GM12878 (cell line): Measurements from ENCODE around the gene ZNF672. TPM values are rescaled to one million over a fixed set of nuclear protein-coding genes. Genes with fewer than 3 reads are reported as not detected.

ENCODE experiments used
- BCL3 ChIP-seq: IDR thresholded peaks from 2 replicates; pipeline ENCODE4 v1.6.1; 2011; ENCODE audit warnings: borderline replicate concordance, low read depth, mild to moderate bottlenecking, moderate library complexity, low read length; ENCODE audit not compliant: insufficient read depth, poor library complexity, severe bottlenecking
- BMI1 ChIP-seq: fragments of 450-650 bp; IDR thresholded peaks from 2 replicates; pipeline ENCODE4 v1.6.1; 2016; ENCODE audit warnings: mild to moderate bottlenecking, moderate library complexity, borderline replicate concordance
- CBFB ChIP-seq: IDR thresholded peaks from 2 replicates; pipeline ENCODE4 v1.6.1; 2016; ENCODE audit warnings: antibody characterized with exemption, low read depth
- CBX3 ChIP-seq: fragments of 200-600 bp; sonication (generic); IDR thresholded peaks from 2 replicates; pipeline ENCODE4 v1.6.1; 2016; ENCODE audit warnings: low read depth, borderline replicate concordance
- E2F8 ChIP-seq: fragments of 450-650 bp; IDR thresholded peaks from 2 replicates; pipeline ENCODE4 v1.6.1; 2018; ENCODE audit warnings: mild to moderate bottlenecking, low read depth, moderate library complexity; ENCODE audit not compliant: partially characterized antibody
- FOS ChIP-seq: IDR thresholded peaks from 3 replicates; pipeline ENCODE4 v1.6.1; 2011; ENCODE audit warnings: borderline replicate concordance; ENCODE audit not compliant: insufficient read length; ENCODE audit errors: extremely low read depth
- GABPA ChIP-seq: IDR thresholded peaks from 2 replicates; pipeline ENCODE4 v1.6.1; 2014; ENCODE audit warnings: antibody characterized with exemption, low read depth, mild to moderate bottlenecking, inconsistent platforms
- HDAC2 ChIP-seq: fragments of 200-600 bp; sonication (generic); IDR thresholded peaks from 2 replicates; pipeline ENCODE4 v1.6.1; 2017
- IKZF1 ChIP-seq: fragments of 450-650 bp; conservative IDR thresholded peaks from 2 replicates; pipeline ENCODE4 v1.6.1; 2017; ENCODE audit warnings: antibody characterized with exemption, mild to moderate bottlenecking
- MEF2B ChIP-seq: fragments of 450-650 bp; IDR thresholded peaks from 2 replicates; pipeline ENCODE4 v1.6.1; 2018; ENCODE audit warnings: mild to moderate bottlenecking, moderate library complexity; ENCODE audit not compliant: partially characterized antibody, poor library complexity, severe bottlenecking
- MYC ChIP-seq: IDR thresholded peaks from 2 replicates; pipeline ENCODE4 v1.6.1; 2011; ENCODE audit warnings: mild to moderate bottlenecking, low read length, moderate library complexity, inconsistent platforms; ENCODE audit not compliant: insufficient read depth, insufficient replicate concordance, insufficient read length, severe bottlenecking
- PML ChIP-seq: IDR thresholded peaks from 2 replicates; pipeline ENCODE4 v1.6.1; 2012; ENCODE audit warnings: low read length, inconsistent platforms
- SMAD5 ChIP-seq: IDR thresholded peaks from 2 replicates; pipeline ENCODE4 v1.6.1; 2016; ENCODE audit warnings: antibody characterized with exemption, low read depth
- SREBF2 ChIP-seq: IDR thresholded peaks from 2 replicates; pipeline ENCODE4 v1.6.1; 2012; ENCODE audit warnings: mild to moderate bottlenecking, low read length
- SRF ChIP-seq, 2 experiments: IDR thresholded peaks; 2 replicates each; pipeline ENCODE4 v1.6.1; 2011; ENCODE audit warnings: low read depth in 2 of 2, low read length in 2 of 2, mild to moderate bottlenecking in 1 of 2, moderate library complexity in 1 of 2
- STAT3 ChIP-seq: IDR thresholded peaks from 2 replicates; pipeline ENCODE4 v1.6.1; 2011; ENCODE audit warnings: low read depth, low read length, improper control_type of control experiment
- TCF12 ChIP-seq: IDR thresholded peaks from 2 replicates; pipeline ENCODE4 v1.6.1; 2011; ENCODE audit warnings: low read depth, mild to moderate bottlenecking, low read length
- ZNF207 ChIP-seq: fragments of 450-650 bp; IDR thresholded peaks from 2 replicates; pipeline ENCODE4 v1.6.1; 2014; ENCODE audit warnings: antibody characterized with exemption, mild to moderate bottlenecking, borderline replicate concordance
- ZNF687 ChIP-seq: fragments of 450-650 bp; IDR thresholded peaks from 2 replicates; pipeline ENCODE4 v1.6.1; 2017; ENCODE audit warnings: mild to moderate bottlenecking, moderate library complexity
- ZZZ3 ChIP-seq: IDR thresholded peaks from 2 replicates; pipeline ENCODE4 v1.6.1; 2011; ENCODE audit warnings: low read depth; ENCODE audit not compliant: control insufficient read depth, insufficient read length
- polyA plus RNA-seq, 11 experiments: library from polyadenylated mRNA; depleted of rRNA in 4 of 11; unstranded in 6 of 11; stranded (reverse) in 5 of 11; fragments of >200 nt; fragmentation: Nextera tagmentation in 4 of 11; fragmentation: Illumina TruSeq in 1 of 11; extraction: Ambion mirVana in 4 of 11; extraction: Trizol in 1 of 11; gene quantifications; 1 replicate in 1 of 11; 2 replicates in 10 of 11; pipeline versions ENCODE4 v1.2.1 to v1.2.3, GENCODE V29; 2011 to 2016; ENCODE audit warnings: inconsistent platforms in 2 of 11, missing spikeins in 2 of 11, low read depth in 1 of 11
- total RNA-seq, 4 experiments: library from RNA; depleted of rRNA in 3 of 4; stranded (reverse); fragments of >200 nt in 3 of 4; fragmentation: Illumina TruSeq in 1 of 4; extraction: Trizol in 1 of 4; gene quantifications; 2 replicates each; pipeline versions ENCODE4 v1.2.1 to v1.2.3, GENCODE V29; 2013 to 2021

Gene ZNF672
- total and polyA plus RNA-seq, 10 of the 15 experiments (the other 5 are each of a cell fraction or from before 2014, with no cell fraction given): 2.9 to 51.3 (median 39.8) TPM

GRCh38 chr1:248807067-248807737 lies 30.8 kb upstream of the ZNF672 start (continued):
- TF ChIP-seq BCL3 (no peak), FOS (no peak), SRF (IDR thresholded peaks at IDR 0.05; ENCODE audit: low read depth in 2 of 2, low read length in 2 of 2) (no peak), CBX3 (no peak), TCF12 (no peak), STAT3 (no peak), MEF2B (no peak), ZNF687 (no peak), PML (no peak), ZZZ3 (no peak), SMAD5 (no peak), MYC (no peak), HDAC2 (no peak), ZNF207 (0 out of 2 replicates have a peak, but pooled peaks have one; percentile 54), IKZF1 (peak; percentile 67), GABPA (no peak), E2F8 (no peak), BMI1 (no peak), CBFB (no peak), SREBF2 (no peak)
